Hepatocyte (in vitro differentiated cells): ENCODE results near the gene APBA1. TPM values are rescaled to one million over a fixed set of nuclear protein-coding genes. Genes with fewer than 3 reads are reported as not detected.

Source experiments
- DNase-seq: peaks from one replicate; pipeline ENCODE4 v3.0.0-alpha.2; 2016; ENCODE audit warnings: low spot score
- H2AFZ ChIP-seq: fragments of 200-600 bp; sonication (generic); 2 replicates; pipeline ENCODE4 v1.6.0; 2016; ENCODE audit warnings: antibody characterized with exemption, mild to moderate bottlenecking
- H3K27ac ChIP-seq: fragments of 200-600 bp; sonication (generic); 2 replicates; pipeline ENCODE4 v1.5.1; 2016; ENCODE audit warnings: mild to moderate bottlenecking
- H3K27me3 ChIP-seq: fragments of 200-600 bp; sonication (generic); 2 replicates; pipeline ENCODE4 v1.6.1; 2016
- H3K36me3 ChIP-seq: fragments of 200-600 bp; sonication (generic); replicated peaks from 2 replicates; pipeline ENCODE4 v1.5.1; 2016; ENCODE audit warnings: low read depth; ENCODE audit not compliant: insufficient read depth
- H3K4me1 ChIP-seq: fragments of 200-600 bp; sonication (generic); 2 replicates; pipeline ENCODE4 v1.5.1; 2016; ENCODE audit warnings: mild to moderate bottlenecking, moderate library complexity; ENCODE audit not compliant: insufficient read depth
- H3K4me2 ChIP-seq: fragments of 200-600 bp; sonication (generic); 2 replicates; pipeline ENCODE4 v1.6.0; 2016
- H3K4me3 ChIP-seq: fragments of 200-600 bp; sonication (generic); 2 replicates; pipeline ENCODE4 v1.5.1; 2016; ENCODE audit warnings: mild to moderate bottlenecking
- H3K79me2 ChIP-seq: fragments of 200-600 bp; sonication (generic); 2 replicates; pipeline ENCODE4 v1.6.0; 2017; ENCODE audit warnings: mild to moderate bottlenecking
- H3K9me2 ChIP-seq: fragments of 200-600 bp; sonication (generic); replicated peaks from 2 replicates; pipeline ENCODE4 v1.6.0; 2017; ENCODE audit warnings: mild to moderate bottlenecking; ENCODE audit not compliant: insufficient read depth
- H3K9me3 ChIP-seq: fragments of 200-600 bp; sonication (generic); 2 replicates; pipeline ENCODE4 v1.5.1; 2016; ENCODE audit warnings: low read depth, mild to moderate bottlenecking
- H4K20me1 ChIP-seq: fragments of 200-600 bp; sonication (generic); 2 replicates; pipeline ENCODE4 v1.6.0; 2016; ENCODE audit warnings: mild to moderate bottlenecking; ENCODE audit not compliant: insufficient read depth, poor library complexity, severe bottlenecking
- EZH2 ChIP-seq: fragments of 200-600 bp; sonication (generic); IDR thresholded peaks from 2 replicates; pipeline ENCODE4 v1.6.1; 2016; ENCODE audit warnings: antibody characterized with exemption, mild to moderate bottlenecking, borderline replicate concordance
- EZH2phosphoT487 ChIP-seq: fragments of 200-600 bp; sonication (generic); IDR thresholded peaks from one replicate; pipeline ENCODE4 v1.6.1; 2018; ENCODE audit warnings: antibody characterized with exemption, mild to moderate bottlenecking, low read depth, moderate library complexity; ENCODE audit not compliant: unreplicated experiment, severe bottlenecking
- WGBS: methylation state at CpG from one replicate; pipeline ENCODE4 v1.1.6; 2016; ENCODE audit warnings: low lambda C conversion rate; ENCODE audit errors: missing lambda C conversion rate; 5-methylcytosine and 5-hydroxymethylcytosine counted together
- polyA plus RNA-seq: library from polyadenylated mRNA; unstranded; fragments of >200 nt; fragmentation: Nextera tagmentation; extraction: Ambion mirVana; gene quantifications from 2 replicates; pipeline ENCODE4 v1.2.1, GENCODE V29; 2016
- total RNA-seq: library from RNA; depleted of rRNA; stranded (reverse); fragments of >200 nt; gene quantifications from 2 replicates; pipeline ENCODE4 v1.2.3, GENCODE V29; 2014
- TF ChIP-seq, protein P1 (sequence below): fragments of 200-600 bp; sonication (generic); IDR thresholded peaks from 2 replicates; pipeline ENCODE4 v1.5.1; 2016; ENCODE audit warnings: antibody characterized with exemption, mild to moderate bottlenecking; ENCODE audit not compliant: poor library complexity

Gene APBA1
- total and polyA plus RNA-seq, 2 experiments from 2014 or later: 1.5 to 12.0 TPM

DNA sequence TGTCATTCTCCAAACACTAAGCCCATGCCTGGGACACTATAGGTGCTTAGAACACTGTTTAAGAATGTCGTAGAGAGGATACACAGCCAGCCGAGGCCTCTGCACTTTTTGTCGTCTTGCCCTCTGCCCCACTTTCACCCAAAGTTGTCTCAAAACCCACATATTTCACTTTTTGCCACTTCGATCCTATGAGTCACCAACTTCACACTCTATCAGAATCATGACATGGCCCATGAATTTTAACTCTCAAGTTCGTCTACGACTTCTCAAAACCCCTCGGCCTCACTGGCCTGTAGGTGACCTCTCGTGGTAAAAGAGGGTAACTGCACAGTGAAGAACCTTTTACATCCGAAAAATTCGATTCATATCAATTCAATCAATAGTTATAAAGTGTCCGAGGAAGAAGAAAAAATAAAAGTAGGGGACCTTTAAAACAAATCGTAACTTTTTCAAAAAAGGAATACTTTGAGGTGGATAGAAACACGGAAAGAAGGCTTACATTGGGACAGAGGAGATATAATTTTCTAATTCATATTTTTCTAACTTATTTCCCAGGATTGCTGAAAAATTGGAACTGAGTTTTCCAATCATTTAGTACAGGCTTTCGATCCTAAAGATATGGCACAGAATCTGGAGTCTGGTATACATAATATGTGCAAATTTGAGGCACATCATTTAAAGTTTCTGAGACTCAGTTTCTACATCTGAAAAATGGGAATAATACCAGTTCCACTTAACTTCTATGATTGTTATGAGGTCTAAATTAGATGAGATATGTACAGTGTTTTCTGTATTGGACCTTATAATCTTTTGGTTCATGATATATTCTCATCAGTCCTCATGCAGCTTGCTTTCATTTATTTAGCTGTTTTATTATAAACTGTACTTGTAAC lies 122.6 kb downstream of the APBA1 start:
- TF ChIP-seq, protein P1, sequence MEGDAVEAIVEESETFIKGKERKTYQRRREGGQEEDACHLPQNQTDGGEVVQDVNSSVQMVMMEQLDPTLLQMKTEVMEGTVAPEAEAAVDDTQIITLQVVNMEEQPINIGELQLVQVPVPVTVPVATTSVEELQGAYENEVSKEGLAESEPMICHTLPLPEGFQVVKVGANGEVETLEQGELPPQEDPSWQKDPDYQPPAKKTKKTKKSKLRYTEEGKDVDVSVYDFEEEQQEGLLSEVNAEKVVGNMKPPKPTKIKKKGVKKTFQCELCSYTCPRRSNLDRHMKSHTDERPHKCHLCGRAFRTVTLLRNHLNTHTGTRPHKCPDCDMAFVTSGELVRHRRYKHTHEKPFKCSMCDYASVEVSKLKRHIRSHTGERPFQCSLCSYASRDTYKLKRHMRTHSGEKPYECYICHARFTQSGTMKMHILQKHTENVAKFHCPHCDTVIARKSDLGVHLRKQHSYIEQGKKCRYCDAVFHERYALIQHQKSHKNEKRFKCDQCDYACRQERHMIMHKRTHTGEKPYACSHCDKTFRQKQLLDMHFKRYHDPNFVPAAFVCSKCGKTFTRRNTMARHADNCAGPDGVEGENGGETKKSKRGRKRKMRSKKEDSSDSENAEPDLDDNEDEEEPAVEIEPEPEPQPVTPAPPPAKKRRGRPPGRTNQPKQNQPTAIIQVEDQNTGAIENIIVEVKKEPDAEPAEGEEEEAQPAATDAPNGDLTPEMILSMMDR: peak; percentile 88
- no peak for TF ChIP-seq EZH2phosphoT487
- no peaks in the 10 kb centered on the region for H3K36me3 ChIP-seq
- 32% methylated on average over 14 of the region's 14 CpGs for WGBS
- peak; percentile 61 for DNase-seq
- H3K27ac ChIP-seq: no peak overlapping the region
- no peaks in the 10 kb centered on the region for H3K9me3 ChIP-seq
- no peak overlapping the region for H2AFZ ChIP-seq
- no peak overlapping the region for H3K4me3 ChIP-seq
- H3K79me2 ChIP-seq: no peaks in the 10 kb centered on the region
- no peaks in the 10 kb centered on the region for H3K27me3 ChIP-seq
- H3K4me2 ChIP-seq: no peak overlapping the region
- no peaks in the 10 kb centered on the region for H3K9me2 ChIP-seq
- H3K4me1 ChIP-seq: no peaks in the 10 kb centered on the region
- H4K20me1 ChIP-seq: no peaks in the 10 kb centered on the region

DNA sequence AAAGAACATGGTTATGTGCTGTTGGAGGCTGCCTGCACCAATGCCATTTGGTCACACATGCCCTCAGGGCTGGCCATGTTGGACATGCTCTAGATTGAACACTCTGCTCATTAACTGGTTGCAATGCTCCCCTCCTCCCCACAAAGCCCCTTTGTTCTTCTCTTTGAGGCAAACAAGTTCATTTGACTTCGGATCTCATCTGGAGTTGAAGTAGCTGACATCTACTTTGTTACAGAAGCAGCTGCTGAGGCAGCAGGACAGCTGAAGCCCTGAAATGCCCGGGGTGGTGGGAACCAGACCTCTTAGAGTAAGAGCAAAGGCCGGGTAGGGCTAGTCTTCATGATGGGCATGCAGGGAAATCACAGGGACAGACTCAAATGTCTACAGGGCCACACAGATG lies 123.5 kb downstream of the APBA1 start:
- Histone ChIP-seq H3K9me3 (no peaks in the 10 kb centered on the region), H3K4me3 (no peak overlapping the region), H3K4me2 (no peak overlapping the region), H3K27ac (no peak overlapping the region), H3K9me2 (no peaks in the 10 kb centered on the region), H3K27me3 (no peaks in the 10 kb centered on the region), H3K79me2 (no peaks in the 10 kb centered on the region), H2AFZ (no peak overlapping the region), H4K20me1 (no peaks in the 10 kb centered on the region), H3K4me1 (no peaks in the 10 kb centered on the region), H3K36me3 (no peaks in the 10 kb centered on the region)
- DNase-seq: no peak
- TF ChIP-seq, protein P1: no peak
- TF ChIP-seq EZH2phosphoT487 (no peak), EZH2 (no peak)
- 83% methylated on average over 3 of the region's 3 CpGs for WGBS

DNA sequence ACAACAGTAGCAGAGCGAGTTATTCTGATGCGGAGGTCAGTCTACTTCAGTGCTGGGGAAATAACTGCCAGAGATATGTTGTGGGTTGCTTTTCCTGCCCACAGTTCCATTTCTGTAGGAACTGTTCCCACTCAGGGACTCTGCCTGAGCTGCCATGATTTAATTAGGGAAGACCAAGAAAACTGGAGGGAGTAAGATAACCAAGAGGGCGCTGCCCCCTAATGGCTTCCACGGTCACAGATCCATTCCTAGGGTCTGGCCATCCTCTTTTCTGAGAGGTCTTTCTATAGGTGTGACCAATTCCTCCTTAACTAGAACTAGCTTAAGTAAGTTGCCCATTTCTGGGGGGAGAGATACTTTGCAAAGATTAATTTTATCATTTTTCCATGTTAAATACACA lies 125.9 kb downstream of the APBA1 start:
- Histone ChIP-seq H3K4me3 (no peak overlapping the region), H3K27me3 (no peaks in the 10 kb centered on the region), H3K36me3 (no peaks in the 10 kb centered on the region), H4K20me1 (no peaks in the 10 kb centered on the region), H3K4me2 (no peak overlapping the region), H3K9me3 (no peaks in the 10 kb centered on the region), H3K4me1 (no peaks in the 10 kb centered on the region), H2AFZ (no peak overlapping the region), H3K27ac (no peak overlapping the region), H3K9me2 (no peaks in the 10 kb centered on the region), H3K79me2 (no peaks in the 10 kb centered on the region)
- peak; percentile 37 for DNase-seq
- WGBS: 59% methylated on average over 4 of the region's 4 CpGs
- no peak for TF ChIP-seq EZH2phosphoT487
- TF ChIP-seq, protein P1: peak; percentile 36
